ENCODE data around the gene CLEC16A.

Gene CLEC16A

DNA sequence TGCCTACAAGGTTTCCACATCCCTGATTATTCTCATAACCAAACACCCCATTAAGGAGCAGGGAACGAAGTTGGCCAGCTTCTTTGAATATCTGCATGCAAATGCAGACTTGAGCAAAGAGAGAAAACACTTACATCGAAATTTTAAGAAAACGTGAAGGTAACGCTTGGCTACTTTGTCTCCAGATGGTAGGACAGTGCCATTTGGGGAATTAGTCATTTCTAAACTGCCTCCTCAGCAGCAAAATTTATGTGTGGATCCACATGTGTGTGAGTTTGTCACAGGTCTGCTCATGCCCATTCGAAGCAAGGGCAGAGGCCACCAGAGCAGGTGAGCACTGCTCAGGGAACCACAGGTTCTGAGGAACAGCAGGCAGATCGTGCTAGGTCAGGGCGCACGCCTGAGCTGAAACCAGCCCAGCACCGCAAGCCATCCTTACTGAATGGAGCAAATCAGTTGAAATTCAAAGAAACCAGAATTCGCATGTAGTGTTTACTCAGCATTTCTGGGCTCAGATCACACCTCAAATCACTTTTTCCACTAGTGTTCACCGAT is 231.5 kb downstream of the CLEC16A start:
- TF ChIP-seq, protein P1, sequence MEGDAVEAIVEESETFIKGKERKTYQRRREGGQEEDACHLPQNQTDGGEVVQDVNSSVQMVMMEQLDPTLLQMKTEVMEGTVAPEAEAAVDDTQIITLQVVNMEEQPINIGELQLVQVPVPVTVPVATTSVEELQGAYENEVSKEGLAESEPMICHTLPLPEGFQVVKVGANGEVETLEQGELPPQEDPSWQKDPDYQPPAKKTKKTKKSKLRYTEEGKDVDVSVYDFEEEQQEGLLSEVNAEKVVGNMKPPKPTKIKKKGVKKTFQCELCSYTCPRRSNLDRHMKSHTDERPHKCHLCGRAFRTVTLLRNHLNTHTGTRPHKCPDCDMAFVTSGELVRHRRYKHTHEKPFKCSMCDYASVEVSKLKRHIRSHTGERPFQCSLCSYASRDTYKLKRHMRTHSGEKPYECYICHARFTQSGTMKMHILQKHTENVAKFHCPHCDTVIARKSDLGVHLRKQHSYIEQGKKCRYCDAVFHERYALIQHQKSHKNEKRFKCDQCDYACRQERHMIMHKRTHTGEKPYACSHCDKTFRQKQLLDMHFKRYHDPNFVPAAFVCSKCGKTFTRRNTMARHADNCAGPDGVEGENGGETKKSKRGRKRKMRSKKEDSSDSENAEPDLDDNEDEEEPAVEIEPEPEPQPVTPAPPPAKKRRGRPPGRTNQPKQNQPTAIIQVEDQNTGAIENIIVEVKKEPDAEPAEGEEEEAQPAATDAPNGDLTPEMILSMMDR (IDR thresholded peaks at IDR 0.05; ENCODE audit: insufficient read depth, low read length, missing control alignments) = no peak
- ChIA-PET CTCF (interaction anchor here (1.1 kb wide), 1 partner anchor 211 kb away, joined by 3 read pairs; no protein-coding TSS in a partner anchor), POLR2A (no interaction called here)
- DNase-seq (ENCODE audit: low read depth, low spot score) = no peak
- no peak overlapping the region for H3K4me3 ChIP-seq (ENCODE audit: low read depth, low read length)

DNA sequence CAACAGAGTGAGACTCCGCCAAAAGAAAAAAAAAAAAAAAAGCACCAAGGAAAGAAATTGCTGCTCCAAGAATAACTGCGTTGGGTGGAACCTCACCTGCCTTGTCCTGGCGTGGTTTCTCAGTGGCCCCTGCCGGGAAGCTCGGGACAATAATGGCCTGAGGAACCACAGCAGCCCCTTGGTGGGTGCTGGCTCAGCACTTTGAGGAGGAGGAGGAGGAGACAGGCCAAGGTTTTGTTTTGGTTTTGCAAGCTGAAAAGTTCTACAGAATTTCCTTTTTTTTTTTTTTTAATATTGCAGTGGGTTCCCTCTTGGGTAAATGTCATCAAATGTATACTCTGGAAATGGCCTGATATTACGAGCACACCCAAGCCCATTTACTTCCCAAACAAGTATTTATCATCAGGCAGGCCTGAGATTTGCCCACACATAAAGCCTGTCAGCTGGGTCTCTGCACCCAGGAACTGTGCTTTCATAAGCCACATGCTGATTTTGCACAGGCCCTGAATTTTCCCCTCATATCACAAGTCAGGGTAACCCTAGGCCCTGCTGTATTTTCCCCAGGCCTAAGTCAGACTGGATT is 233.3 kb downstream of the CLEC16A start:
- no peak overlapping the region for H3K4me3 ChIP-seq (ENCODE audit: low read depth, low read length)
- TF ChIP-seq, protein P1 (IDR thresholded peaks at IDR 0.05; ENCODE audit: insufficient read depth, low read length, missing control alignments) = no peak
- DNase-seq (ENCODE audit: low read depth, low spot score) = no peak
- POLR2A ChIA-PET = no interaction called here
- CTCF ChIA-PET = interaction anchor here (0.9 kb wide), 1 partner anchor 11 kb away, joined by 3 read pairs; no protein-coding TSS in a partner anchor

DNA sequence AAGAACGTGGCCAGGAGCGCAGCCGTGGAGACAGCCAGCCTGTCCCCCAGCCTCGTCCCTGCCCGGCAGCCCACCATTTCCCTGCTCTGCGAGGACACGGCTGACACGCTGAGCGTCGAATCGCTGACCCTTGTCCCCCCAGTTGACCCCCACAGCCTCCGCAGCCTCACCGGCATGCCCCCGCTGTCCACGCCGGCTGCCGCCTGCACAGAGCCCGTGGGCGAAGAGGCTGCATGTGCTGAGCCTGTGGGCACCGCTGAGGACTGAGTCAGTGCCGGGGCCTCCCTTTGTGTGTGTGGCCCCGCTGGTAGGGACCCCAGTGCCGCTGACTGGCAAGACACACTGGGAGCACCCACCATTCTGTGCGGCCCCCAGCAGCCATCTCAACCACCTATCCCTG is 234.1 kb downstream of the CLEC16A start:
- TF ChIP-seq, protein P1 (IDR thresholded peaks at IDR 0.05; ENCODE audit: insufficient read depth, low read length, missing control alignments) = no peak
- CTCF ChIA-PET = no interaction called here
- DNase-seq (ENCODE audit: low read depth, low spot score) = no peak
- no peak overlapping the region for H3K4me3 ChIP-seq (ENCODE audit: low read depth, low read length)
- POLR2A ChIA-PET = no interaction called here

DNA sequence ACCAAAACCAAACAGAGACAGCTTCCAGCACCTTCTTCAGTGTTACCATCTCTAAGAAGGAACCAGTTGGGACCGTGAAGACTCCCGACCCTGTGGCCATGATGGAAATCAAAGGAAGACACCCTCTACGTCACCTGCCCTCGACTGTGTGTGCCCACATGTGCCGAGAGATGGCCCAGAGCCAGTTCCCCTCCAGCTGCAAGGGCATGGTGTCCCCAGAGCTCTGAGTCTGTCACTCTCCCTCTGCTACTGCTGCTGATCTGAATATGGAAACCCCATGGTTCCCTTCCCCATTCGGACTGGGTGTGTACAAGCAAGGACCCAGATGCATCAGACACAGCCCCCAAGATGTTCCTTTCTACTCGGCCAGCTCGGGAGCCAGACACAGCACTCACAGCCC is 235.2 kb downstream of the CLEC16A start:
- POLR2A ChIA-PET = no interaction called here
- CTCF ChIA-PET = interaction anchor here (1.1 kb wide), 1 partner anchor 208 kb away, joined by 3 read pairs; no protein-coding TSS in a partner anchor
- no peak for DNase-seq (ENCODE audit: low read depth, low spot score)
- TF ChIP-seq, protein P1 (IDR thresholded peaks at IDR 0.05; ENCODE audit: insufficient read depth, low read length, missing control alignments) = no peak
- H3K4me3 ChIP-seq (ENCODE audit: low read depth, low read length) = no peak overlapping the region

DNA sequence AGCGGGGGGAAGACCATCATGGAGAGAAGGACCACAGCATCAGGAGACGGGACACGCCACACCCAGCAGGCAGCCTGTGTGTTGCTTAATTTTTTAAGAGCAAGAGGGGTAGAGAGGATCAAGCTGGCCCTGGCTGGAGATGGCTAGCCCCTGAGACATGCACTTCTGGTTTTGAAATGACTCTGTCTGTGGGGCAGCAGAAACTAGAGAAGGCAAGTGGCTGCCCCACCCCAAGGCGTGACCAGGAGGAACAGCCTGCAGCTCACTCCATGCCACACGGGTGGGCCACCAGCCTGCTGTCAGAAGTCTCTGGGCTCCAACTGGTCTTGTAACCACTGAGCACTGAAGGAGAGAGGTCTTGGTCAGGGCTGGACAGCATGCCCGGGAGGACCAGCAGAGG is 236.1 kb downstream of the CLEC16A start:
- ChIA-PET POLR2A (no interaction called here), CTCF (no interaction called here)
- DNase-seq (ENCODE audit: low read depth, low spot score) = no peak
- H3K4me3 ChIP-seq (ENCODE audit: low read depth, low read length) = no peak overlapping the region
- TF ChIP-seq, protein P1 (IDR thresholded peaks at IDR 0.05; ENCODE audit: insufficient read depth, low read length, missing control alignments) = no peak

DNA sequence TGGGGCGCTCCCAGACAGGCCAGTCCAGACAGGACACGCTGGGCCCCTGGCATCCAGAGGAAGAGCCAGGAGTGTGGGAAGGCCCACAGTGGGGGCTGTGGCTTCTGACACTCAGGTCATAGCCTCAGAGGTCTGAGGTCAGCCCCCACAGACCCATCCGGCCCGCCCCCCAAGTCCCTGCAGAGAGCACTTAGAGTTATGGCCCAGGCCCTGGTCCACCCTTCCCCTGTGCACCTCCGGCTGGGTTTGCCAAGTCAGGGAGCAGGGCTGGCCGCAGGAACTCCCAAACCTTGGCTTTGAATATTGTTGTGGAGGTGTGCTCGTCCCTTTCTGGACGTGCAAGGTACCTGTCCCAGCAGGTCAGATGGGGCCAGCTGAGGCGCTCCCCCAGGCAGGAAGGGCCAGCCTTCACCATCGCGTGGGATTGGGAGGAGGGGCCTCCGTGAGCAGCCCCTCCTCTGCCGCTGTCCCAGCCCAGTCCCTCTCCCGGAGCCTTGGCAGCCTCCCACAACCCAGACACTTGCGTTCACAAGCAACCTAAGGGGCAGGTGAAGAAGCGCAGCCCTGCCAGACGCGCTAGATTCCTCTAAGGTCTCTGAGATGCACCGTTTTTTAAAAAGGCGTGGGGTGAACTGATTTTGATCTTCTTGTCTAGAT is 237.0 kb downstream of the CLEC16A start:
- ChIA-PET POLR2A (no interaction called here), CTCF (interaction anchor here (0.5 kb wide), 1 partner anchor 171 kb away, joined by 3 read pairs; no protein-coding TSS in a partner anchor)
- no peak overlapping the region for H3K4me3 ChIP-seq (ENCODE audit: low read depth, low read length)
- DNase-seq (ENCODE audit: low read depth, low spot score) = no peak
- TF ChIP-seq, protein P1 (IDR thresholded peaks at IDR 0.05; ENCODE audit: insufficient read depth, low read length, missing control alignments) = no peak
